Measurements from ENCODE around the gene CD68.

CD68 gene

GRCh38 chr17:7577327-7578199 is 1.9 kb upstream of the CD68 start:
- TF ChIP-seq, protein P1, sequence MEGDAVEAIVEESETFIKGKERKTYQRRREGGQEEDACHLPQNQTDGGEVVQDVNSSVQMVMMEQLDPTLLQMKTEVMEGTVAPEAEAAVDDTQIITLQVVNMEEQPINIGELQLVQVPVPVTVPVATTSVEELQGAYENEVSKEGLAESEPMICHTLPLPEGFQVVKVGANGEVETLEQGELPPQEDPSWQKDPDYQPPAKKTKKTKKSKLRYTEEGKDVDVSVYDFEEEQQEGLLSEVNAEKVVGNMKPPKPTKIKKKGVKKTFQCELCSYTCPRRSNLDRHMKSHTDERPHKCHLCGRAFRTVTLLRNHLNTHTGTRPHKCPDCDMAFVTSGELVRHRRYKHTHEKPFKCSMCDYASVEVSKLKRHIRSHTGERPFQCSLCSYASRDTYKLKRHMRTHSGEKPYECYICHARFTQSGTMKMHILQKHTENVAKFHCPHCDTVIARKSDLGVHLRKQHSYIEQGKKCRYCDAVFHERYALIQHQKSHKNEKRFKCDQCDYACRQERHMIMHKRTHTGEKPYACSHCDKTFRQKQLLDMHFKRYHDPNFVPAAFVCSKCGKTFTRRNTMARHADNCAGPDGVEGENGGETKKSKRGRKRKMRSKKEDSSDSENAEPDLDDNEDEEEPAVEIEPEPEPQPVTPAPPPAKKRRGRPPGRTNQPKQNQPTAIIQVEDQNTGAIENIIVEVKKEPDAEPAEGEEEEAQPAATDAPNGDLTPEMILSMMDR (IDR thresholded peaks at IDR 0.05; ENCODE audit: low read depth, low read length), result no peak
- no peak for DNase-seq (ENCODE audit: extremely low read depth, low read depth)

- DNase-seq (ENCODE audit: extremely low read depth, low read depth), result no peak
- TF ChIP-seq, protein P1 (IDR thresholded peaks at IDR 0.05; ENCODE audit: low read depth, low read length), result no peak
Measured at GRCh38 chr17:7579834-7580603, 581 bp downstream of the CD68 start.

DNA sequence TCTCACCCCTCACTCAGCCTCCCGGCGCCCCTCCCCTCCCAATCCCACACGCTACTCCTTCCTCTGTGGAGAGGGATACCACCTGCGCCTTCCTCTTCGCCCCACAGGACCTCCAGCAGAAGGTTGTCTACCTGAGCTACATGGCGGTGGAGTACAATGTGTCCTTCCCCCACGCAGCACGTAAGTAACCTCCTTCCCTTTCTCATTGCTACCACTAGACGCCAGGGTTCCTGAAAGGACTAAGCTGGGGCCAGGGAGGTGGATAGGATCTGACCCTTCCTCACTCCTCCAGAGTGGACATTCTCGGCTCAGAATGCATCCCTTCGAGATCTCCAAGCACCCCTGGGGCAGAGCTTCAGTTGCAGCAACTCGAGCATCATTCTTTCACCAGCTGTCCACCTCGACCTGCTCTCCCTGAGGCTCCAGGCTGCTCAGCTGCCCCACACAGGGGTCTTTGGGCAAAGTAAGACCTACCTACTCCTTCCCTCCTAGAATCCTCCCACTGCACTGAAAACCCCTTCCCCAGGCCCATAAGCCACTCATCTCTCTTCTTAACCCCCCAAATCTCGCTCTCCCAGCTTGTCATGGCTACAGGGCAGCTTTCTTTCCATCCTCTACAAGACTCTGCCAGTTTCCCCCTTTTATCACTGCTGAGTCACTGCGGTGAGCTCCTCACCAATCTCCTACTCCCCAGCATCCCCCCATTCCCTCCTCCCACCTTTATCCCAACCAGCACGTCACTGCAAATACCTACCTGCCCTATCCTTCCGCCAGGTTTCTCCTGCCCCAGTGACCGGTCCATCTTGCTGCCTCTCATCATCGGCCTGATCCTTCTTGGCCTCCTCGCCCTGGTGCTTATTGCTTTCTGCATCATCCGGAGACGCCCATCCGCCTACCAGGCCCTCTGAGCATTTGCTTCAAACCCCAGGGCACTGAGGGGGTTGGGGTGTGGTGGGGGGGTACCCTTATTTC is 1.5 kb downstream of the CD68 start:
- no peak for DNase-seq (ENCODE audit: extremely low read depth, low read depth)

GRCh38 chr17:7582396-7583252 is 3.2 kb downstream of the CD68 start:
- DNase-seq (ENCODE audit: extremely low read depth, low read depth), result no peak

More for the DNA sequence above, 1.5 kb downstream of the CD68 start:
- TF ChIP-seq, protein P1 (IDR thresholded peaks at IDR 0.05; ENCODE audit: low read depth, low read length), result no peak

GRCh38 chr17:7583253-7584109 is 4.0 kb downstream of the CD68 start, which contains the start of gene MPDU1:
TSS of gene MPDU1 (plus strand) at chr17:7583852. CDS start at chr17:7583863, 11 bp downstream.
- peak; percentile 92 for DNase-seq (ENCODE audit: extremely low read depth, low read depth)
- TF ChIP-seq, protein P1 (IDR thresholded peaks at IDR 0.05; ENCODE audit: low read depth, low read length), result no peak

More at GRCh38 chr17:7582396-7583252, 3.2 kb downstream of the CD68 start:
- TF ChIP-seq, protein P1 (IDR thresholded peaks at IDR 0.05; ENCODE audit: low read depth, low read length), result no peak
